GM12801 (cell line): ENCODE measurements around the gene LCNL1.

Source experiments
- CTCF ChIP-seq: IDR thresholded peaks from one replicate; pipeline ENCODE4 v1.5.1; 2011; ENCODE audit warnings: control low read depth; ENCODE audit not compliant: insufficient read length; ENCODE audit errors: extremely low read depth

LCNL1 gene

GRCh38 chr9:136963751-136964150 lies 19.0 kb upstream of the LCNL1 start:
- no peak for TF ChIP-seq CTCF

- TF ChIP-seq CTCF = no peak
Observed at GRCh38 chr9:136964171-136964689, 18.6 kb upstream of the LCNL1 start.

GRCh38 chr9:136964833-136965422 lies 17.9 kb upstream of the LCNL1 start:
- no peak for TF ChIP-seq CTCF

GRCh38 chr9:136965771-136966484 lies 16.9 kb upstream of the LCNL1 start:
- TF ChIP-seq CTCF = no peak

GRCh38 chr9:136968333-136969127 lies 14.3 kb upstream of the LCNL1 start:
- TF ChIP-seq CTCF = no peak

- no peak for TF ChIP-seq CTCF
Observed at GRCh38 chr9:136969150-136969549, 13.6 kb upstream of the LCNL1 start.

- no peak for TF ChIP-seq CTCF
Observed at GRCh38 chr9:136969774-136970173, 13.0 kb upstream of the LCNL1 start.
